ENCODE measurements around the gene VIL1. TPM values are rescaled to one million over a fixed set of nuclear protein-coding genes. Genes with fewer than 3 reads are reported as not detected.

The VIL1 gene
- total RNA-seq, 1 experiment from 2014 or later: not detected

DNA sequence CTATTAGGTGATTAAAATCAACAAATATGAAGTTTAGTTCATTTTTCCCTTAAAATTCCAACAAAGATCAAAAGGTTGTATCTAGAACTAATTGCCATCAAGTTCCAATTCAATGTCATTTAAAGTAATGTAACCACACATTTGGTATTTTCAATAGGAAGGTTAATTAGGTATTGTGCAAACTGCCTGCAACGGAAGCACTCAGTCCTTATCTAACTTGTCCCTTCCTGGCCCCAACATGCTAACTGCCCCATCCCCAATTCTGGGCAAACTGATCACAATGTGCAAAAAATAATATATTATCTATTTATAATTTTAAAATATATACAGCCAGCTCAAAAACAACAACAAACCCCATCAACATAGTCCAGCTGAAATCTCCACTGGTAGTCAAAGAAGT lies 33.2 kb downstream of the VIL1 start:
- TF ChIP-seq EZH2 (IDR thresholded peaks at IDR 0.05; ENCODE audit: low read depth): no peak
- TF ChIP-seq, protein P1, sequence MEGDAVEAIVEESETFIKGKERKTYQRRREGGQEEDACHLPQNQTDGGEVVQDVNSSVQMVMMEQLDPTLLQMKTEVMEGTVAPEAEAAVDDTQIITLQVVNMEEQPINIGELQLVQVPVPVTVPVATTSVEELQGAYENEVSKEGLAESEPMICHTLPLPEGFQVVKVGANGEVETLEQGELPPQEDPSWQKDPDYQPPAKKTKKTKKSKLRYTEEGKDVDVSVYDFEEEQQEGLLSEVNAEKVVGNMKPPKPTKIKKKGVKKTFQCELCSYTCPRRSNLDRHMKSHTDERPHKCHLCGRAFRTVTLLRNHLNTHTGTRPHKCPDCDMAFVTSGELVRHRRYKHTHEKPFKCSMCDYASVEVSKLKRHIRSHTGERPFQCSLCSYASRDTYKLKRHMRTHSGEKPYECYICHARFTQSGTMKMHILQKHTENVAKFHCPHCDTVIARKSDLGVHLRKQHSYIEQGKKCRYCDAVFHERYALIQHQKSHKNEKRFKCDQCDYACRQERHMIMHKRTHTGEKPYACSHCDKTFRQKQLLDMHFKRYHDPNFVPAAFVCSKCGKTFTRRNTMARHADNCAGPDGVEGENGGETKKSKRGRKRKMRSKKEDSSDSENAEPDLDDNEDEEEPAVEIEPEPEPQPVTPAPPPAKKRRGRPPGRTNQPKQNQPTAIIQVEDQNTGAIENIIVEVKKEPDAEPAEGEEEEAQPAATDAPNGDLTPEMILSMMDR (conservative IDR thresholded peaks at IDR 0.05): no peak
- ChIA-PET CTCF (no interaction called here), POLR2A (ENCODE audit: unreplicated experiment) (no interaction called here)

DNA sequence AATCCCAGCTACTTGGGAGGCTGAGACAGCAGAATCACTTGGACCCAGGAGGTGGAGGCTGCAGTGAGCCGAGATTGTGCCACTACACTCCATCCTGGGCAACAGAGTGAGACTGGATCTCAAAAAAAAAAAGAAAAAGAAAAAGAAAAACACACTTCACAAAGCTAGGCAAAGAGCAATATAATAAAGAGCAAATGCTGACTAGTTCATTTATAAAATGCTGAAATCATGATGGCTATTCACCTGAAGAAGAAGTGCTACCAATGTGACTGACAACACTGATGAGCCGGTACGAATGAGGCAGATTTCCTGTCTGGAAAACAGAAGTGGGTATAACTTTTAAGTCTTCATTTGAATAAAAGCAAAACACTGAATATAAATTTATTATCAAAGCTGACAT lies 37.9 kb downstream of the VIL1 start:
- Histone ChIP-seq H3K9me2 (ENCODE audit: insufficient read depth) (peaks cover 5% of the 10 kb centered on the region; the same call in 1 of the 2 replicates), H3K9me3 (ENCODE audit: insufficient read depth, low read depth) (no peaks in the 10 kb centered on the region), H4K20me1 (ENCODE audit: insufficient read depth) (no peaks in the 10 kb centered on the region; the same call in 1 of the 2 replicates), H2AFZ (no peak overlapping the region), H3K4me1 (replicated peaks; ENCODE audit: insufficient read depth) (no peaks in the 10 kb centered on the region), H3K4me2 (no peak overlapping the region), H3K27me3 (ENCODE audit: insufficient read depth, low read depth) (no peaks in the 10 kb centered on the region), H3K27ac (no peak overlapping the region), H3K36me3 (ENCODE audit: low read depth) (peaks cover 13% of the 10 kb centered on the region), H3K79me2 (ENCODE audit: low read depth) (no peaks in the 10 kb centered on the region), H3F3A (ENCODE audit: insufficient read depth, low read depth) (no peaks in the 10 kb centered on the region), H3K4me3 (no peak overlapping the region)
- no TSS peak for BruUV-seq (replicated peaks)
- TF ChIP-seq, protein P1 (conservative IDR thresholded peaks at IDR 0.05): no peak
- TF ChIP-seq EZH2 (IDR thresholded peaks at IDR 0.05; ENCODE audit: low read depth): no peak
- CTCF ChIA-PET: no interaction called here
- DNase-seq: no peak
- intact Hi-C loops (cut with micrococcal nuclease; ENCODE audit: unreplicated experiment): no loop called here
- POLR2A ChIA-PET (ENCODE audit: unreplicated experiment): no interaction called here

More for the DNA sequence above, 33.2 kb downstream of the VIL1 start:
- no TSS peak for BruUV-seq (replicated peaks)
- DNase-seq: no peak
- Histone ChIP-seq H3K79me2 (ENCODE audit: low read depth) (no peaks in the 10 kb centered on the region), H3K9me3 (ENCODE audit: insufficient read depth, low read depth) (no peaks in the 10 kb centered on the region), H2AFZ (no peak overlapping the region), H3K4me3 (no peak overlapping the region), H3K9me2 (ENCODE audit: insufficient read depth) (peaks cover 5% of the 10 kb centered on the region; the same call in 1 of the 2 replicates), H3F3A (ENCODE audit: insufficient read depth, low read depth) (peaks cover 20% of the 10 kb centered on the region; the same call in 1 of the 2 replicates), H3K4me1 (replicated peaks; ENCODE audit: insufficient read depth) (peaks cover 25% of the 10 kb centered on the region), H3K36me3 (ENCODE audit: low read depth) (peaks cover 13% of the 10 kb centered on the region), H3K27me3 (ENCODE audit: insufficient read depth, low read depth) (no peaks in the 10 kb centered on the region), H3K4me2 (no peak overlapping the region), H4K20me1 (ENCODE audit: insufficient read depth) (no peaks in the 10 kb centered on the region; the same call in 1 of the 2 replicates), H3K27ac (no peak overlapping the region)
- intact Hi-C loops (cut with micrococcal nuclease; ENCODE audit: unreplicated experiment): no loop called here

DNA sequence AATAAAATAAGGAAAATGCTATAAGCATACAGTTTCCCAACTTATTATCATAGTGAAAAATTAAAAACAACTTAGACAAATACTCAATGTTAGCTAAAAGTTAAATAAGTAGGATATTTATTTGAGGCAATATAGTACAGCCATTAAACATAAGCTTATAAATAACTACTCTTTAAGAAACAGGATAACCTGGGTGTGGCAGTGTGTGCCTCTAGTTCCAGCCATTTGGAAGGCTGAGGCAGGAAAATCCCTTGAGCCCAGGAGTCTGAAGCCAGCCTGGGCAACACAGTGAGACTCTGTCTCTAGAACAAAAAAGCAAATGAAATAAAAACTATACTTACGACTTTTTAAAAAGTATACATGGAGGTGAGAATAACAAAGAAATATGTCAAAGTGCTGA lies 39.7 kb downstream of the VIL1 start:
- no peaks in the 10 kb centered on the region for H3K79me2 ChIP-seq (ENCODE audit: low read depth)
- H3K27me3 ChIP-seq (ENCODE audit: insufficient read depth, low read depth): no peaks in the 10 kb centered on the region
- TF ChIP-seq EZH2 (IDR thresholded peaks at IDR 0.05; ENCODE audit: low read depth): no peak
- TF ChIP-seq, protein P1 (conservative IDR thresholded peaks at IDR 0.05): no peak
- no peak overlapping the region for H3K4me3 ChIP-seq
- no peaks in the 10 kb centered on the region for H3K4me1 ChIP-seq (replicated peaks; ENCODE audit: insufficient read depth)
- H3K4me2 ChIP-seq: no peak overlapping the region
- intact Hi-C loops (cut with micrococcal nuclease; ENCODE audit: unreplicated experiment): no loop called here
- peaks cover 13% of the 10 kb centered on the region for H3K36me3 ChIP-seq (ENCODE audit: low read depth)
- H3K27ac ChIP-seq: no peak overlapping the region
- ChIA-PET CTCF (no interaction called here), POLR2A (ENCODE audit: unreplicated experiment) (no interaction called here)
- no peaks in the 10 kb centered on the region for H3K9me3 ChIP-seq (ENCODE audit: insufficient read depth, low read depth)
- H4K20me1 ChIP-seq (ENCODE audit: insufficient read depth): no peaks in the 10 kb centered on the region; the same call in 1 of the 2 replicates
- H3F3A ChIP-seq (ENCODE audit: insufficient read depth, low read depth): no peaks in the 10 kb centered on the region
- no peak for DNase-seq
- no peak overlapping the region for H2AFZ ChIP-seq
- BruUV-seq (replicated peaks): no TSS peak
- peaks cover 5% of the 10 kb centered on the region; the same call in 1 of the 2 replicates for H3K9me2 ChIP-seq (ENCODE audit: insufficient read depth)
